Endothelial cell of umbilical vein (primary cell): ENCODE measurements around the gene MOGAT3. TPM values are rescaled to one million over a fixed set of nuclear protein-coding genes. Genes with fewer than 3 reads are reported as not detected.

Source experiments
- BruUV-seq: library from RNA; stranded (reverse); fragments of 400-500 nt; replicated peaks from 2 replicates; lab custom pipeline; 2021; lab: Mats Ljungman, UMichigan
- CTCF ChIA-PET: fragments of 300-600, 350-600 bp; sonication (Branson Sonifier 250); formaldehyde crosslinking; loops from one replicate; lab custom pipeline; 2021; ENCODE audit warnings: antibody characterized with exemption, inconsistent platforms; lab: Charles Lee
- POLR2A ChIA-PET: fragments of 300-600, 350-600 bp; sonication (Branson Sonifier 250); formaldehyde crosslinking; loops from one replicate; lab custom pipeline; 2021; ENCODE audit warnings: antibody characterized with exemption, inconsistent platforms; lab: Charles Lee
- DNase-seq: peaks from one replicate; pipeline ENCODE4 v3.0.0-alpha.2; 2011; ENCODE audit warnings: low read depth, low spot score
- FAIRE-seq: peaks from 2 replicates; lab custom pipeline; 2011; peaks lifted over from hg19 to GRCh38; lab: Jason Lieb, UNC
- H2AFZ ChIP-seq: 2 replicates; pipeline ENCODE4 v1.6.0; 2012; ENCODE audit warnings: low read depth, low read length, control low read depth, inconsistent platforms
- H3K27ac ChIP-seq: 2 replicates; pipeline ENCODE4 v1.5.1; 2011; ENCODE audit warnings: low read depth, mild to moderate bottlenecking, control low read depth, low read length, moderate library complexity; ENCODE audit not compliant: insufficient read depth
- H3K27me3 ChIP-seq, 2 experiments: 2 replicates each; pipeline versions ENCODE4 v1.6.0 to v1.6.1; 2011; ENCODE audit warnings: low read length in 2 of 2, mixed read lengths in 1 of 2; ENCODE audit not compliant: control insufficient read depth in 2 of 2, insufficient read depth in 2 of 2
- H3K36me3 ChIP-seq, 2 experiments: 2 replicates in 1 of 2; 3 replicates in 1 of 2; pipeline ENCODE4 v1.5.1; 2011; ENCODE audit warnings: low read length in 2 of 2, mild to moderate bottlenecking in 1 of 2, moderate library complexity in 1 of 2; ENCODE audit not compliant: control insufficient read depth in 2 of 2, insufficient read depth in 2 of 2; ENCODE audit errors: extremely low read depth in 1 of 2
- H3K4me1 ChIP-seq: 3 replicates; pipeline ENCODE4 v1.5.1; 2011; ENCODE audit warnings: mild to moderate bottlenecking, low read length; ENCODE audit not compliant: control insufficient read depth, insufficient read depth; ENCODE audit errors: extremely low read depth
- H3K4me2 ChIP-seq: 2 replicates; pipeline ENCODE4 v1.6.1; 2011; ENCODE audit warnings: low read length, control low read depth, mixed read lengths; ENCODE audit not compliant: insufficient read depth
- H3K4me3 ChIP-seq, 3 experiments: fragments of 200-600 bp in 1 of 3; sonication (generic), shearing (Covaris generic) in 1 of 3; replicated peaks in 1 of 3; 2 replicates each; pipeline ENCODE4 v1.5.1; 2011 to 2016; ENCODE audit warnings: control low read depth in 3 of 3, low read length in 3 of 3, mild to moderate bottlenecking in 2 of 3, inconsistent platforms in 1 of 3, low read depth in 1 of 3, moderate library complexity in 1 of 3; ENCODE audit not compliant: insufficient read depth in 1 of 3
- H3K79me2 ChIP-seq: 2 replicates; pipeline ENCODE4 v1.6.0; 2012; ENCODE audit warnings: low read length, inconsistent platforms; ENCODE audit not compliant: control insufficient read depth, insufficient read depth
- H3K9ac ChIP-seq: replicated peaks from 2 replicates; pipeline ENCODE3; 2011; ENCODE audit warnings: low read length, control low read depth; ENCODE audit not compliant: insufficient read depth; ENCODE audit errors: extremely low read depth
- H3K9me1 ChIP-seq: replicated peaks from 3 replicates; pipeline ENCODE4 v1.6.0; 2011; ENCODE audit warnings: mild to moderate bottlenecking, low read length; ENCODE audit not compliant: control insufficient read depth, insufficient read depth; ENCODE audit errors: extremely low read depth
- H3K9me3 ChIP-seq: replicated peaks from 2 replicates; pipeline ENCODE4 v1.5.1; 2012; ENCODE audit warnings: low read length, inconsistent platforms; ENCODE audit not compliant: control insufficient read depth, insufficient read depth
- H4K20me1 ChIP-seq: replicated peaks from 2 replicates; pipeline ENCODE3; 2011; ENCODE audit warnings: mild to moderate bottlenecking, low read length; ENCODE audit not compliant: control insufficient read depth, insufficient read depth; ENCODE audit errors: extremely low read depth
- EZH2 ChIP-seq: IDR thresholded peaks from 2 replicates; pipeline ENCODE4 v1.6.1; 2012; ENCODE audit warnings: borderline replicate concordance, low read depth, mild to moderate bottlenecking, moderate library complexity, low read length, inconsistent platforms; ENCODE audit not compliant: severe bottlenecking
- FOS ChIP-seq: IDR thresholded peaks from 2 replicates; pipeline ENCODE4 v1.6.1; 2011; ENCODE audit warnings: mild to moderate bottlenecking, low read length, moderate library complexity, borderline replicate concordance; ENCODE audit not compliant: insufficient read depth
- GATA2 ChIP-seq: IDR thresholded peaks from 2 replicates; pipeline ENCODE4 v1.7.0; 2011; ENCODE audit warnings: low read depth, mild to moderate bottlenecking, moderate library complexity, mixed read lengths, low read length; ENCODE audit not compliant: insufficient read length, insufficient read depth
- JUN ChIP-seq: IDR thresholded peaks from 2 replicates; pipeline ENCODE4 v1.6.1; 2011; ENCODE audit warnings: borderline replicate concordance, low read depth; ENCODE audit not compliant: insufficient read length, insufficient read depth
- MYC ChIP-seq: IDR thresholded peaks from one replicate; pipeline ENCODE4 v1.6.1; 2011; ENCODE audit warnings: mild to moderate bottlenecking, low read depth, low read length
- POLR2A ChIP-seq: IDR thresholded peaks from 2 replicates; pipeline ENCODE4 v1.6.1; 2012; ENCODE audit warnings: low read depth, mild to moderate bottlenecking, control low read depth, low read length
- POLR2AphosphoS5 ChIP-seq: IDR thresholded peaks from 2 replicates; pipeline ENCODE4 v1.6.1; 2012; ENCODE audit warnings: low read depth, mild to moderate bottlenecking, control low read depth, low read length, moderate library complexity; ENCODE audit not compliant: insufficient read depth
- dilution Hi-C: fragments of 300-500 bp; cut with MboI; formaldehyde crosslinking; loops from one replicate; pipeline ENCODE4 v1.15.0; 2019; ENCODE audit warnings: low sequenced_read_pairs; ENCODE audit not compliant: extremely low pct_ligation_motif_present
- intact Hi-C: fragments of 100-400 bp; cut with micrococcal nuclease; formaldehyde crosslinking; loops from one replicate; pipeline ENCODE4 v1.10.0; 2022
- polyA plus RNA-seq, 4 experiments: library from polyadenylated mRNA; depleted of rRNA in 3 of 4; stranded (reverse) in 3 of 4; unstranded in 1 of 4; fragments of >200 nt; gene quantifications; 2 replicates each; pipeline versions ENCODE4 v1.2.1 to v1.2.3, GENCODE V29; 2011 to 2012; ENCODE audit warnings: missing spikeins in 1 of 4
- total RNA-seq: library from RNA; stranded (reverse); gene quantifications from 2 replicates; pipeline ENCODE4 v1.2.3, GENCODE V29; 2021
- TF ChIP-seq, protein P1 (sequence below), 2 donors: IDR thresholded peaks; 1 replicate in 1 of 2; 2 replicates in 1 of 2; pipeline ENCODE4 v1.5.1; 2011; ENCODE audit warnings: low read length in 2 of 2, mild to moderate bottlenecking in 2 of 2, moderate library complexity in 2 of 2, control low read depth in 1 of 2, inconsistent platforms in 1 of 2, low read depth in 1 of 2; ENCODE audit not compliant: insufficient read depth in 1 of 2; ENCODE audit errors: extremely low read depth in 1 of 2
- TF ChIP-seq, protein P2 (sequence below): IDR thresholded peaks from 2 replicates; pipeline ENCODE4 v1.6.1; 2011; ENCODE audit not compliant: insufficient read depth, insufficient read length

Gene MOGAT3
- total and polyA plus RNA-seq, 2 donors (not counting 3 experiments of a cell fraction or from before 2014, with no cell fraction given), result not detected

DNA sequence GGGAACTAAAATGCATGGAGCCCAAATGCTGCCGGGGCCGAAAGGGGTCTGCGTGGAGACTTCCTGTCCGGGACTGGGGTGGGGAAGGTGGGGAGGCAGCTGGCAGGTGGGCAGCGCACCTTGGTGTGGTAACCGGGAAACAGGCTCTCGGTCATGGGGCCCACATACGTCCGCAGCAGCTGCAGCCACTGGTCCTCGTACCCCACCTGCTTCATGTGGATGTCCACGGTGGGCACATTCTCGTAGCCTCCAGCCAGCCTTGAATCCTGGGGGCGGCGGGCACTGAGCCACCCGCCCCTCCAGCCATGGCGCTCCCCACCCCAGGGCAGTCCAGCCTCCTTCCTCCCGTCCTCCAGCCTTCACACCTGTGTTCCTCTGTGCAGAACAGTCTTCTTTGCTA, 6.6 kb upstream of the MOGAT3 start:
- POLR2A ChIA-PET, result no interaction called here

More for the DNA sequence above, 6.6 kb upstream of the MOGAT3 start:
- Histone ChIP-seq H3K27ac (no peak overlapping the region), H3K79me2 (no peaks in the 10 kb centered on the region), H4K20me1 (no peaks in the 10 kb centered on the region), H3K36me3 (peaks cover 11 to 32% of the 10 kb centered on the region in 2 experiments), H3K4me2 (no peak overlapping the region), H3K27me3 (peaks cover 6 to 10% of the 10 kb centered on the region in 2 experiments), H3K9me3 (no peaks in the 10 kb centered on the region), H3K9me1 (no peaks in the 10 kb centered on the region), H3K4me1 (no peaks in the 10 kb centered on the region), H3K9ac (no peak overlapping the region), H3K4me3 (no peak overlapping the region), H2AFZ (no peak overlapping the region)
- FAIRE-seq (no peak), DNase-seq (no peak)
- CTCF ChIA-PET, result interaction anchor here (1.3 to 1.7 kb wide), 2 partner anchors 9 to 15 kb away, joined by 3 to 6 read pairs; no protein-coding TSS in a partner anchor
- no TSS peak for BruUV-seq
- dilution Hi-C loops, result no loop called here
- TF ChIP-seq FOS (no peak), GATA2 (no peak), POLR2AphosphoS5 (no peak), MYC (no peak), JUN (no peak), POLR2A (no peak), EZH2 (no peak)
- TF ChIP-seq, protein P1, sequence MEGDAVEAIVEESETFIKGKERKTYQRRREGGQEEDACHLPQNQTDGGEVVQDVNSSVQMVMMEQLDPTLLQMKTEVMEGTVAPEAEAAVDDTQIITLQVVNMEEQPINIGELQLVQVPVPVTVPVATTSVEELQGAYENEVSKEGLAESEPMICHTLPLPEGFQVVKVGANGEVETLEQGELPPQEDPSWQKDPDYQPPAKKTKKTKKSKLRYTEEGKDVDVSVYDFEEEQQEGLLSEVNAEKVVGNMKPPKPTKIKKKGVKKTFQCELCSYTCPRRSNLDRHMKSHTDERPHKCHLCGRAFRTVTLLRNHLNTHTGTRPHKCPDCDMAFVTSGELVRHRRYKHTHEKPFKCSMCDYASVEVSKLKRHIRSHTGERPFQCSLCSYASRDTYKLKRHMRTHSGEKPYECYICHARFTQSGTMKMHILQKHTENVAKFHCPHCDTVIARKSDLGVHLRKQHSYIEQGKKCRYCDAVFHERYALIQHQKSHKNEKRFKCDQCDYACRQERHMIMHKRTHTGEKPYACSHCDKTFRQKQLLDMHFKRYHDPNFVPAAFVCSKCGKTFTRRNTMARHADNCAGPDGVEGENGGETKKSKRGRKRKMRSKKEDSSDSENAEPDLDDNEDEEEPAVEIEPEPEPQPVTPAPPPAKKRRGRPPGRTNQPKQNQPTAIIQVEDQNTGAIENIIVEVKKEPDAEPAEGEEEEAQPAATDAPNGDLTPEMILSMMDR (IDR thresholded peaks at IDR 0.05; ENCODE audit: extremely low read depth in 1 of 2, insufficient read depth in 1 of 2, low read depth in 1 of 2, low read length in 2 of 2), result no peak
- TF ChIP-seq, protein P2, sequence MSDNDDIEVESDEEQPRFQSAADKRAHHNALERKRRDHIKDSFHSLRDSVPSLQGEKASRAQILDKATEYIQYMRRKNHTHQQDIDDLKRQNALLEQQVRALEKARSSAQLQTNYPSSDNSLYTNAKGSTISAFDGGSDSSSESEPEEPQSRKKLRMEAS, result no peak
- intact Hi-C loops, result no loop called here
